ENCODE results near the gene ARAP2. TPM values are rescaled to one million over a fixed set of nuclear protein-coding genes. Genes with fewer than 3 reads are reported as not detected.

ARAP2 gene
- total RNA-seq, 6 experiments from 2014 or later, result not detected

DNA sequence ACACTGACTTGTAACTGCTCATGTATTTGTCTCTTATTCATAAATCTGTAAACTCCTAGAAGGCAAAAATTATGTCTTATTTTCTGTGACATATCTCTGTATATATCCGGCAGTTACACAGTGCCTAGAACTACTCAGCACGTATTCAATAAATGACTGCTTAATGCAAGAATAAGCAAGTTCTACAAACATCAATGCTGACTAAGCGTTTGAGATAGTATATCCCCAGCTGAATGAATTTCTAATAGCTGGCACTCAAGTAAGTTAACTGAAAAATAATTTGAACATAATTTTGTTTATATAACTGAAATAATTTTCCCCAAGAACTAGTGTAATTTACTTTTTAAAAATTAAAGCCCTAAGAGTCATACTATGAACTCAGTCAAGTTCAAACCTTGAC lies 113.7 kb downstream of the ARAP2 start:
- peaks cover 10% of the 10 kb centered on the region for H3K9me3 Mint-ChIP-seq
- DNase-seq, result no peak
- no peaks in the 10 kb centered on the region for H3K27me3 Mint-ChIP-seq (ENCODE audit: insufficient read depth)
- H3K27ac Mint-ChIP-seq, result no peak overlapping the region
- H3K36me3 Mint-ChIP-seq (ENCODE audit: low read depth), result no peaks in the 10 kb centered on the region
- no peak overlapping the region for H3K4me3 Mint-ChIP-seq
- TF ChIP-seq, protein P1, sequence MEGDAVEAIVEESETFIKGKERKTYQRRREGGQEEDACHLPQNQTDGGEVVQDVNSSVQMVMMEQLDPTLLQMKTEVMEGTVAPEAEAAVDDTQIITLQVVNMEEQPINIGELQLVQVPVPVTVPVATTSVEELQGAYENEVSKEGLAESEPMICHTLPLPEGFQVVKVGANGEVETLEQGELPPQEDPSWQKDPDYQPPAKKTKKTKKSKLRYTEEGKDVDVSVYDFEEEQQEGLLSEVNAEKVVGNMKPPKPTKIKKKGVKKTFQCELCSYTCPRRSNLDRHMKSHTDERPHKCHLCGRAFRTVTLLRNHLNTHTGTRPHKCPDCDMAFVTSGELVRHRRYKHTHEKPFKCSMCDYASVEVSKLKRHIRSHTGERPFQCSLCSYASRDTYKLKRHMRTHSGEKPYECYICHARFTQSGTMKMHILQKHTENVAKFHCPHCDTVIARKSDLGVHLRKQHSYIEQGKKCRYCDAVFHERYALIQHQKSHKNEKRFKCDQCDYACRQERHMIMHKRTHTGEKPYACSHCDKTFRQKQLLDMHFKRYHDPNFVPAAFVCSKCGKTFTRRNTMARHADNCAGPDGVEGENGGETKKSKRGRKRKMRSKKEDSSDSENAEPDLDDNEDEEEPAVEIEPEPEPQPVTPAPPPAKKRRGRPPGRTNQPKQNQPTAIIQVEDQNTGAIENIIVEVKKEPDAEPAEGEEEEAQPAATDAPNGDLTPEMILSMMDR (IDR thresholded peaks at IDR 0.05), result no peak
- H3K4me1 Mint-ChIP-seq (ENCODE audit: low read depth), result no peaks in the 10 kb centered on the region

DNA sequence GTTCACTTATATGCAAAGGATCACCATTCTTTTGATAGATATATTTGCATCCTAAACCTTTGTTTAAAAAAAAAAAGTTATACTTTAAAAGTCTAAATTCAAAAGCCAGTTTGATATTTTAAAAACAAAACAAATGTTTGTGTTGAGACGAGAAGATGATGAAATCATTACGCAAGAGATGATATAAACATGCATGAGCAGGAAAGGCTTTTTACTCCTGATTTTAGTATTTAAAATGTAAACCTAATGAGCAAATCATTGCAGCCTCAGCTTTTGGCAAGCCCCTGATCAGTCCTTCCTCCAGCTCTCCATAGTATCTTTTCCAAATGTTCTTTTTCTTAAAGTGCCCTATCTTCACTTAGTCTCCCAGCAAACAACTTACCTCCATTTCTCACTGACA lies 115.6 kb downstream of the ARAP2 start:
- Mint-ChIP-seq H3K9me3 (peaks cover 19% of the 10 kb centered on the region), H3K4me3 (no peak overlapping the region), H3K4me1 (ENCODE audit: low read depth) (no peaks in the 10 kb centered on the region), H3K27me3 (ENCODE audit: insufficient read depth) (no peaks in the 10 kb centered on the region), H3K36me3 (ENCODE audit: low read depth) (no peaks in the 10 kb centered on the region), H3K27ac (no peak overlapping the region)
- no peak for DNase-seq
- TF ChIP-seq, protein P1 (IDR thresholded peaks at IDR 0.05), result no peak

DNA sequence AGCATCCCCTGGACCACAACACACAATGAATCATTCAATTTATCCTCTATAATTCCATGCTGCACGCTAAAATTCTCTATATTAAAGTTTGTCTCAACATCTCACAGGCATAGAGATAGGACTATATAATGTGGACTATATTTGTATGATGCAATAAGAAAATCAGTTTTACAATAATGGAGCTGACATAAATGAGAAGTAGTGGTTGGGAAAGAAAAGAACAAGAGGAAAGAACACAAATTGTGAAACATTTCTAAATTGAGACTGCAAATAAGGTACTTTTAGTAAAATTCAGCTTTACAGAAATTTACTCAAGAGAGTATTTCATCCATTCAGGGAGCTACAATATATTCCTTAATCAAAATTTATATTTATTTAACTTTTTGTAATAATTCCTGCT lies 120.4 kb downstream of the ARAP2 start:
- H3K9me3 Mint-ChIP-seq, result peaks cover 17% of the 10 kb centered on the region
- no peaks in the 10 kb centered on the region for H3K36me3 Mint-ChIP-seq (ENCODE audit: low read depth)
- DNase-seq, result no peak
- H3K27me3 Mint-ChIP-seq (ENCODE audit: insufficient read depth), result no peaks in the 10 kb centered on the region
- H3K4me3 Mint-ChIP-seq, result no peak overlapping the region
- TF ChIP-seq, protein P1 (IDR thresholded peaks at IDR 0.05), result no peak
- no peak overlapping the region for H3K27ac Mint-ChIP-seq
- H3K4me1 Mint-ChIP-seq (ENCODE audit: low read depth), result no peaks in the 10 kb centered on the region

DNA sequence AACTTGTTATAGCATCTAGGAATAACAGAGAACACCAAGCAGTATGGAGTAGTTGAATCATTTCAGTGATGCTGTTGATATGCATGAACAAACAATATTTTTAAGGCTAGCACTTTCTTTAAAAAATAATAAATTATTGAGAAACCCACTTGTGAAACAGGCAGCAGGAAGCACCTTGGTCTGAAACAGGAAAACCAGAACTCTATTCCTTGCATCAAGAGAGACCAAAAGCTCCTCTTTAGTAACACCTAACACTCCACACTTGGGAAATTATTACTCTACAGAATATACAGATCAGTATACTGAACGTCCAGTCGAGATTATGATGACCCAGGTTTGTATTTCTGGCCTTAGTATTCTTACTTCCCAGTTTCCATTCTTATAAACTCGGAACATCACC lies 129.0 kb downstream of the ARAP2 start:
- Mint-ChIP-seq H3K36me3 (ENCODE audit: low read depth) (no peaks in the 10 kb centered on the region), H3K4me3 (no peak overlapping the region), H3K4me1 (ENCODE audit: low read depth) (no peaks in the 10 kb centered on the region), H3K27me3 (ENCODE audit: insufficient read depth) (no peaks in the 10 kb centered on the region), H3K9me3 (peaks cover 32% of the 10 kb centered on the region), H3K27ac (no peak overlapping the region)
- TF ChIP-seq, protein P1 (IDR thresholded peaks at IDR 0.05), result no peak
- no peak for DNase-seq

DNA sequence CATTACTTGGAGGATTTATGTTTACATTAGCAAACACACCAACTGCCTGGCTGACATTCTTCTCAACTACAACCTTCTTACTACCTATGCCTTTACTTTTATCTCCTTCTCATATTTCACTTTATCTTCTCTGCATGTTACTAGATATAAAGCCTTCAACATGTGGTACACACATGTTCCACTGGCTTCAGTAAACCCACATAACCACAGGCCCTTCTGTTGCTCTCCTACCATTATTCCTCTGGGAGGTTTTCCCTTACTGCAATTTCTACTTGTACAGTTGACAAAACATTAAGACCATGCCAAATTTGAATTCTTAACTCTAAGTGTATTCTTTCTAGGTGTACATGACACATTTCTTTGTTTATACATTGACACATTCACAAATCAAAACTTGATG lies 133.1 kb downstream of the ARAP2 start:
- Mint-ChIP-seq H3K36me3 (ENCODE audit: low read depth) (no peaks in the 10 kb centered on the region), H3K9me3 (peaks cover 20% of the 10 kb centered on the region), H3K4me3 (no peak overlapping the region), H3K4me1 (ENCODE audit: low read depth) (no peaks in the 10 kb centered on the region), H3K27me3 (ENCODE audit: insufficient read depth) (no peaks in the 10 kb centered on the region), H3K27ac (no peak overlapping the region)
- DNase-seq, result no peak
- TF ChIP-seq, protein P1 (IDR thresholded peaks at IDR 0.05), result no peak

DNA sequence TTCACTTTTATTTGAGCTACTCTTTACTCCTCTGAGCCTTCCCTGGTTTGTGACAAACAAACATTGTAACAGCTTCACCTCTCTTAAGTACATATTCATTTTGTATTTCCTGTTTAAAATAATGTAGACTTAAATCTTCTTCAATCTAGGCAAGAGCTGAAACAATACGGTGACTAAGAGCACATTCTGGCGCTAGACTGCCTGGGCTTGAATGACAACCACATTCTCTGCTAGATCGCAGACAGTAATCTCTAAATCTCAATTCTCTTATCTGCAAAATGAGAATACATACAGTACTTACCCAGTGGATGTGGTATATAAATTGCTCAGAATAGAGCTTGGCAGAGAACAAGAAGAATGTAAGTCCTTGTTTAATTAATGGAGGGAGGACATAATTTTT lies 144.8 kb downstream of the ARAP2 start:
- H3K4me1 Mint-ChIP-seq (ENCODE audit: low read depth), result no peaks in the 10 kb centered on the region
- TF ChIP-seq, protein P1 (IDR thresholded peaks at IDR 0.05), result no peak
- peaks cover 30% of the 10 kb centered on the region for H3K9me3 Mint-ChIP-seq
- H3K4me3 Mint-ChIP-seq, result no peak overlapping the region
- H3K36me3 Mint-ChIP-seq (ENCODE audit: low read depth), result no peaks in the 10 kb centered on the region
- H3K27me3 Mint-ChIP-seq (ENCODE audit: insufficient read depth), result no peaks in the 10 kb centered on the region
- H3K27ac Mint-ChIP-seq, result no peak overlapping the region
- DNase-seq, result no peak
